GM23338 (cell line): ENCODE measurements around the gene CSF1R. TPM values are rescaled to one million over a fixed set of nuclear protein-coding genes. Genes with fewer than 3 reads are reported as not detected.

ENCODE experiments used
- ATAC-seq: fragments of 200-7000 bp; cut with Tn5 transposase; 3 replicates; pipeline ENCODE4 v1.9.1; 2020
- DNase-seq: peaks from one replicate; pipeline ENCODE4 v3.0.0-alpha.2; 2015; ENCODE audit warnings: low spot score
- H2AFZ ChIP-seq: fragments of 200-600 bp; sonication (generic); 2 replicates; pipeline ENCODE4 v1.8.0; 2016; ENCODE audit warnings: antibody characterized with exemption, mild to moderate bottlenecking, moderate library complexity
- H3F3A ChIP-seq: fragments of 200-600 bp; sonication (generic); replicated peaks from 2 replicates; pipeline ENCODE4 v1.8.0; 2017; ENCODE audit warnings: antibody characterized with exemption, mixed run types, low read depth
- H3K27ac ChIP-seq: fragments of 200-600 bp; sonication (generic); 2 replicates; pipeline ENCODE4 v1.6.1; 2016; ENCODE audit warnings: low read depth
- H3K27me3 ChIP-seq: fragments of 200-600 bp; sonication (generic); 2 replicates; pipeline ENCODE4 v1.8.0; 2016; ENCODE audit warnings: mild to moderate bottlenecking, mixed run types, moderate library complexity; ENCODE audit not compliant: insufficient read depth
- H3K36me3 ChIP-seq: fragments of 200-600 bp; sonication (generic); 2 replicates; pipeline ENCODE4 v1.8.0; 2016; ENCODE audit warnings: mild to moderate bottlenecking; ENCODE audit not compliant: insufficient read depth
- H3K4me1 ChIP-seq: fragments of 200-600 bp; sonication (generic); 2 replicates; pipeline ENCODE4 v1.8.0; 2016; ENCODE audit warnings: mild to moderate bottlenecking, moderate library complexity; ENCODE audit not compliant: insufficient read depth
- H3K4me2 ChIP-seq: fragments of 200-600 bp; sonication (generic); 2 replicates; pipeline ENCODE4 v1.7.1; 2017; ENCODE audit warnings: mixed run types
- H3K4me3 ChIP-seq: fragments of 200-600 bp; sonication (generic); 2 replicates; pipeline ENCODE4 v1.6.1; 2016; ENCODE audit warnings: mixed run types
- H3K79me2 ChIP-seq: fragments of 200-600 bp; sonication (generic); replicated peaks from 2 replicates; pipeline ENCODE4 v1.8.0; 2017; ENCODE audit warnings: mild to moderate bottlenecking; ENCODE audit not compliant: insufficient read depth
- H3K9me2 ChIP-seq: fragments of 200-600 bp; sonication (generic); 2 replicates; pipeline ENCODE4 v1.8.0; 2017; ENCODE audit not compliant: insufficient read depth
- H4K20me1 ChIP-seq: fragments of 200-600 bp; sonication (generic); replicated peaks from 2 replicates; pipeline ENCODE4 v1.8.0; 2017; ENCODE audit warnings: mild to moderate bottlenecking; ENCODE audit not compliant: insufficient read depth
- H3K27ac Mint-ChIP-seq: 2 replicates; pipeline ENCODE4 v1.8.0; 2020; ENCODE audit warnings: inconsistent platforms, mild to moderate bottlenecking, moderate library complexity, mixed read lengths
- H3K27me3 Mint-ChIP-seq: 3 replicates; pipeline ENCODE4 v1.8.0; 2022; ENCODE audit warnings: low read depth, mild to moderate bottlenecking, moderate library complexity, mixed read lengths, inconsistent platforms; ENCODE audit not compliant: insufficient read depth, poor library complexity
- H3K36me3 Mint-ChIP-seq: 3 replicates; pipeline ENCODE4 v1.8.0; 2021; ENCODE audit warnings: low read depth, mild to moderate bottlenecking, inconsistent platforms, moderate library complexity, mixed read lengths
- H3K4me1 Mint-ChIP-seq: 3 replicates; pipeline ENCODE4 v1.8.0; 2020; ENCODE audit warnings: mild to moderate bottlenecking, inconsistent platforms, mixed read lengths
- H3K4me3 Mint-ChIP-seq: 3 replicates; pipeline ENCODE4 v1.8.0; 2021; ENCODE audit warnings: moderate library complexity, mild to moderate bottlenecking, inconsistent platforms, mixed read lengths
- H3K9me3 Mint-ChIP-seq: 3 replicates; pipeline ENCODE4 v1.8.0; 2020; ENCODE audit warnings: moderate library complexity, mild to moderate bottlenecking, inconsistent platforms, mixed read lengths
- CREB1 ChIP-seq: fragments of 250-450 bp; sonication (Bioruptor Pico); IDR thresholded peaks from 2 replicates; pipeline ENCODE4 v1.5.0; 2020; ENCODE audit warnings: low read depth, mild to moderate bottlenecking, moderate library complexity
- CTCF ChIP-seq, 2 experiments: fragments of 200-600 bp in 1 of 2; sonication (generic) in 1 of 2; conservative IDR thresholded peaks; 2 replicates each; pipeline versions ENCODE4 v1.5.1 to v1.6.1; 2016 to 2017; ENCODE audit warnings: antibody characterized with exemption in 2 of 2, low read depth in 2 of 2, mild to moderate bottlenecking in 2 of 2, moderate library complexity in 1 of 2
- ETS1 ChIP-seq: IDR thresholded peaks from 2 replicates; pipeline ENCODE4 v1.6.1; 2016; ENCODE audit warnings: antibody characterized with exemption
- EZH2 ChIP-seq: fragments of 200-600 bp; sonication (generic); IDR thresholded peaks from one replicate; pipeline ENCODE4 v1.8.0; 2017; ENCODE audit warnings: antibody characterized with exemption, mild to moderate bottlenecking, low read depth; ENCODE audit not compliant: unreplicated experiment
- EZH2phosphoT487 ChIP-seq: fragments of 200-600 bp; sonication (generic); IDR thresholded peaks from one replicate; pipeline ENCODE4 v1.8.1; 2018; ENCODE audit warnings: antibody characterized with exemption; ENCODE audit not compliant: unreplicated experiment
- JUNB ChIP-seq: IDR thresholded peaks from one replicate; pipeline ENCODE4 v1.6.1; 2016; ENCODE audit warnings: antibody characterized with exemption; ENCODE audit not compliant: unreplicated experiment
- NANOG ChIP-seq: IDR thresholded peaks from 2 replicates; pipeline ENCODE4 v1.6.1; 2016; ENCODE audit warnings: antibody characterized with exemption, borderline replicate concordance
- POLR2AphosphoS5 ChIP-seq: IDR thresholded peaks from 2 replicates; pipeline ENCODE4 v1.6.1; 2016; ENCODE audit warnings: antibody characterized with exemption, low read depth
- STAT1 ChIP-seq: IDR thresholded peaks from one replicate; pipeline ENCODE4 v1.6.1; 2016; ENCODE audit warnings: antibody characterized with exemption; ENCODE audit not compliant: unreplicated experiment
- ZNF114 ChIP-seq: fragments of 250-450 bp; sonication (Bioruptor Pico); IDR thresholded peaks from 2 replicates; pipeline ENCODE4 v1.5.0; 2020; ENCODE audit warnings: mild to moderate bottlenecking, moderate library complexity
- ZNF331 ChIP-seq: fragments of 250-450 bp; sonication (Bioruptor Pico); IDR thresholded peaks from 2 replicates; pipeline ENCODE4 v1.5.0; 2020; ENCODE audit warnings: low read depth, mild to moderate bottlenecking, moderate library complexity
- ZNF462 ChIP-seq: fragments of 250-450 bp; sonication (Bioruptor Pico); IDR thresholded peaks from 2 replicates; pipeline ENCODE4 v1.5.0; 2020; ENCODE audit warnings: mild to moderate bottlenecking, moderate library complexity
- polyA plus RNA-seq: library from polyadenylated mRNA; unstranded; fragments of >200 nt; fragmentation: Nextera tagmentation; extraction: Ambion mirVana; gene quantifications from 2 replicates; pipeline ENCODE4 v1.2.1, GENCODE V29; 2016
- total RNA-seq: library from RNA; depleted of rRNA; stranded (reverse); fragments of >200 nt; shearing (Covaris generic); gene quantifications from 2 replicates; pipeline ENCODE4 v1.2.3, GENCODE V29; 2014
- TF ChIP-seq, protein P1 (sequence below): IDR thresholded peaks from one replicate; pipeline ENCODE4 v1.6.1; 2018; ENCODE audit warnings: antibody characterized with exemption; ENCODE audit not compliant: unreplicated experiment

CSF1R gene
- total and polyA plus RNA-seq, 2 experiments from 2014 or later = 0.21 TPM; not detected in 1

DNA sequence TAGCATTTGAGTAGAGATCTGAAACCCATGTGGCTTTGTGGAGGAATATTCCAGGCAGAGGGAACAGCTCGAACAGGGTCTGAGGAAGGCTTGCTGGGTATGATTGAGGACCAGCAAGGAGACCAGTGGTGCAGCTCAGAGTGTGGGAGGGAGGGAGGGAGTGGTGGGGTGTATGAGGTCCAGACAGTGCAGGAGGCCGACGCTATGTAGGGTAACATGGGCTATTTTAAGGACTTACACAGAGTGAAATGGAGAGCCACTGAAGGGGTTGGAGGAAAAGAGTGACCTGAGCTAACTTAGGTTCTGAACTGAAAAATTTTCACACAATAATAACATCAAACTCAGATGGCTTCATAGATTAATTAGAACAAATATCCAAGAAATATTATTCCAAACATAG lies 43.9 kb downstream of the CSF1R start:
- Mint-ChIP-seq H3K4me3 (no peak overlapping the region), H3K36me3 (peaks cover 61% of the 10 kb centered on the region), H3K9me3 (no peaks in the 10 kb centered on the region), H3K4me1 (peaks cover 4% of the 10 kb centered on the region), H3K27ac (no peak overlapping the region), H3K27me3 (no peaks in the 10 kb centered on the region)
- Histone ChIP-seq H4K20me1 (peaks cover 11% of the 10 kb centered on the region), H2AFZ (no peak overlapping the region), H3K9me2 (no peaks in the 10 kb centered on the region), H3K36me3 (peaks cover 44% of the 10 kb centered on the region), H3K4me3 (no peak overlapping the region), H3K4me2 (no peak overlapping the region), H3K27ac (no peak overlapping the region), H3K27me3 (no peaks in the 10 kb centered on the region), H3K4me1 (no peaks in the 10 kb centered on the region), H3K79me2 (no peaks in the 10 kb centered on the region), H3F3A (no peaks in the 10 kb centered on the region)
- no peak for TF ChIP-seq EZH2phosphoT487
- TF ChIP-seq POLR2AphosphoS5 = no peak
- no peak for TF ChIP-seq CREB1 (CRISPR knock-in tag)
- no peak for TF ChIP-seq JUNB
- TF ChIP-seq CTCF (conservative IDR thresholded peaks at IDR 0.05; ENCODE audit: low read depth in 2 of 2) = no peak
- no peak for TF ChIP-seq NANOG
- TF ChIP-seq ETS1 = no peak
- TF ChIP-seq ZNF114 (CRISPR knock-in tag) = no peak
- no peak for TF ChIP-seq ZNF462 (CRISPR knock-in tag)
- TF ChIP-seq, protein P1, sequence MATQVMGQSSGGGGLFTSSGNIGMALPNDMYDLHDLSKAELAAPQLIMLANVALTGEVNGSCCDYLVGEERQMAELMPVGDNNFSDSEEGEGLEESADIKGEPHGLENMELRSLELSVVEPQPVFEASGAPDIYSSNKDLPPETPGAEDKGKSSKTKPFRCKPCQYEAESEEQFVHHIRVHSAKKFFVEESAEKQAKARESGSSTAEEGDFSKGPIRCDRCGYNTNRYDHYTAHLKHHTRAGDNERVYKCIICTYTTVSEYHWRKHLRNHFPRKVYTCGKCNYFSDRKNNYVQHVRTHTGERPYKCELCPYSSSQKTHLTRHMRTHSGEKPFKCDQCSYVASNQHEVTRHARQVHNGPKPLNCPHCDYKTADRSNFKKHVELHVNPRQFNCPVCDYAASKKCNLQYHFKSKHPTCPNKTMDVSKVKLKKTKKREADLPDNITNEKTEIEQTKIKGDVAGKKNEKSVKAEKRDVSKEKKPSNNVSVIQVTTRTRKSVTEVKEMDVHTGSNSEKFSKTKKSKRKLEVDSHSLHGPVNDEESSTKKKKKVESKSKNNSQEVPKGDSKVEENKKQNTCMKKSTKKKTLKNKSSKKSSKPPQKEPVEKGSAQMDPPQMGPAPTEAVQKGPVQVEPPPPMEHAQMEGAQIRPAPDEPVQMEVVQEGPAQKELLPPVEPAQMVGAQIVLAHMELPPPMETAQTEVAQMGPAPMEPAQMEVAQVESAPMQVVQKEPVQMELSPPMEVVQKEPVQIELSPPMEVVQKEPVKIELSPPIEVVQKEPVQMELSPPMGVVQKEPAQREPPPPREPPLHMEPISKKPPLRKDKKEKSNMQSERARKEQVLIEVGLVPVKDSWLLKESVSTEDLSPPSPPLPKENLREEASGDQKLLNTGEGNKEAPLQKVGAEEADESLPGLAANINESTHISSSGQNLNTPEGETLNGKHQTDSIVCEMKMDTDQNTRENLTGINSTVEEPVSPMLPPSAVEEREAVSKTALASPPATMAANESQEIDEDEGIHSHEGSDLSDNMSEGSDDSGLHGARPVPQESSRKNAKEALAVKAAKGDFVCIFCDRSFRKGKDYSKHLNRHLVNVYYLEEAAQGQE = no peak
- no peak for TF ChIP-seq ZNF331 (CRISPR knock-in tag)
- TF ChIP-seq STAT1 = no peak
- TF ChIP-seq EZH2 = no peak
- DNase-seq (no peak), ATAC-seq (no peak)
